HUES48 (cell line): ENCODE data around the gene NASP.
"Not testable (repeated sequence)": the region's sequence is repeated elsewhere in the genome, so short reads cannot be mapped to it uniquely, and the experiment has no call there.

ENCODE experiments used
- H3K27ac ChIP-seq: one replicate; pipeline ENCODE4 v1.7.0; 2013; ENCODE audit warnings: low read depth, low read length, inconsistent platforms
- H3K27me3 ChIP-seq: 2 replicates; pipeline ENCODE4 v1.6.1; 2013; ENCODE audit warnings: mild to moderate bottlenecking, low read length; ENCODE audit not compliant: control insufficient read depth, insufficient read depth
- H3K36me3 ChIP-seq: 2 replicates; pipeline ENCODE4 v1.6.1; 2013; ENCODE audit warnings: low read length; ENCODE audit not compliant: control insufficient read depth, insufficient read depth
- H3K4me1 ChIP-seq: 2 replicates; pipeline ENCODE4 v1.6.1; 2013; ENCODE audit warnings: mild to moderate bottlenecking, low read length; ENCODE audit not compliant: control insufficient read depth, insufficient read depth
- H3K4me3 ChIP-seq: 2 replicates; pipeline ENCODE4 v1.5.1; 2013; ENCODE audit warnings: mild to moderate bottlenecking, low read depth, low read length
- H3K9ac ChIP-seq: 2 replicates; pipeline ENCODE4 v1.6.1; 2013; ENCODE audit warnings: mild to moderate bottlenecking, low read depth, low read length, moderate library complexity
- H3K9me3 ChIP-seq: 2 replicates; pipeline ENCODE4 v1.6.1; 2013; ENCODE audit warnings: low read length; ENCODE audit not compliant: control insufficient read depth, insufficient read depth

The NASP gene

GRCh38 chr1:45570631-45571030, 13.2 kb upstream of the NASP start:
- no peaks in the 10 kb centered on the region for H3K27me3 ChIP-seq
- H3K9ac ChIP-seq: no peak overlapping the region
- no peak overlapping the region for H3K4me3 ChIP-seq
- H3K27ac ChIP-seq: no peak overlapping the region
- peaks cover 13% of the 10 kb centered on the region for H3K4me1 ChIP-seq
- H3K36me3 ChIP-seq: peaks cover 51% of the 10 kb centered on the region
- H3K9me3 ChIP-seq: no peaks in the 10 kb centered on the region

GRCh38 chr1:45573231-45573804, 10.5 kb upstream of the NASP start:
- Histone ChIP-seq H3K27ac (peak overlapping the region; percentile 64), H3K9ac (no peak overlapping the region), H3K4me1 (peaks cover 13% of the 10 kb centered on the region), H3K36me3 (peaks cover 27% of the 10 kb centered on the region), H3K4me3 (no peak overlapping the region), H3K27me3 (no peaks in the 10 kb centered on the region), H3K9me3 (no peaks in the 10 kb centered on the region)

GRCh38 chr1:45574105-45574626, 9.7 kb upstream of the NASP start:
- Histone ChIP-seq H3K4me1 (peaks cover 13% of the 10 kb centered on the region), H3K36me3 (peaks cover 19% of the 10 kb centered on the region), H3K27ac (peak overlapping the region; percentile 64), H3K9ac (no peak overlapping the region), H3K4me3 (no peak overlapping the region), H3K9me3 (no peaks in the 10 kb centered on the region), H3K27me3 (no peaks in the 10 kb centered on the region)

GRCh38 chr1:45583264-45583665, 576 bp upstream of the NASP start:
- Histone ChIP-seq H3K9ac (peak overlapping the region; percentile 76), H3K9me3 (no peaks in the 10 kb centered on the region), H3K27me3 (no peaks in the 10 kb centered on the region), H3K27ac (peak overlapping the region; percentile 99), H3K4me3 (peak overlapping the region; percentile 91), H3K36me3 (peaks cover 12% of the 10 kb centered on the region; the same call in 1 of the 2 replicates), H3K4me1 (no peaks in the 10 kb centered on the region)

GRCh38 chr1:45584351-45585109, 689 bp downstream of the NASP start:
- H3K9me3 ChIP-seq: no peaks in the 10 kb centered on the region
- H3K36me3 ChIP-seq: peaks cover 20% of the 10 kb centered on the region
- no peaks in the 10 kb centered on the region for H3K4me1 ChIP-seq
- H3K27ac ChIP-seq: peak overlapping the region; percentile 99
- H3K4me3 ChIP-seq: peak overlapping the region; percentile 91
- peak overlapping the region; percentile 99 for H3K9ac ChIP-seq
- H3K27me3 ChIP-seq: no peaks in the 10 kb centered on the region

- H3K4me3 ChIP-seq: peak overlapping the region; percentile 91
- 0 out of 2 replicates have a peak, but pooled peaks cover 3% of the 10 kb centered on the region for H3K4me1 ChIP-seq
- peak overlapping the region; percentile 99 for H3K27ac ChIP-seq
- no peaks in the 10 kb centered on the region for H3K27me3 ChIP-seq
- H3K9me3 ChIP-seq: no peaks in the 10 kb centered on the region
- peaks cover 25% of the 10 kb centered on the region for H3K36me3 ChIP-seq
- H3K9ac ChIP-seq: peak overlapping the region; percentile 99
Observed at GRCh38 chr1:45585110-45585426, 1.2 kb downstream of the NASP start.

- no peak overlapping the region for H3K27ac ChIP-seq
- H3K4me3 ChIP-seq: peak overlapping the region; percentile 91
- H3K9ac ChIP-seq: peak overlapping the region; percentile 99
- H3K9me3 ChIP-seq: no peaks in the 10 kb centered on the region
- H3K36me3 ChIP-seq: peaks cover 29% of the 10 kb centered on the region
- 0 out of 2 replicates have a peak, but pooled peaks cover 3% of the 10 kb centered on the region for H3K4me1 ChIP-seq
- H3K27me3 ChIP-seq: no peaks in the 10 kb centered on the region
Observed at GRCh38 chr1:45585496-45586075, 1.7 kb downstream of the NASP start.

GRCh38 chr1:45586769-45587168, 2.9 kb downstream of the NASP start:
- no peak overlapping the region for H3K27ac ChIP-seq
- H3K27me3 ChIP-seq: no peaks in the 10 kb centered on the region
- H3K4me1 ChIP-seq: 0 out of 2 replicates have a peak, but pooled peaks cover 3% of the 10 kb centered on the region
- peak overlapping the region; percentile 13; the same call in 1 of the 2 replicates for H3K4me3 ChIP-seq
- H3K36me3 ChIP-seq: peaks cover 41% of the 10 kb centered on the region
- H3K9me3 ChIP-seq: no peaks in the 10 kb centered on the region
- no peak overlapping the region for H3K9ac ChIP-seq

- H3K9ac ChIP-seq: no peak overlapping the region
- H3K27me3 ChIP-seq: no peaks in the 10 kb centered on the region
- 0 out of 2 replicates have a peak, but pooled peaks cover 3% of the 10 kb centered on the region for H3K4me1 ChIP-seq
- H3K4me3 ChIP-seq: no peak overlapping the region
- H3K36me3 ChIP-seq: peaks cover 71% of the 10 kb centered on the region
- H3K27ac ChIP-seq: no peak overlapping the region
- no peaks in the 10 kb centered on the region for H3K9me3 ChIP-seq
Observed at GRCh38 chr1:45589861-45590260, 6.0 kb downstream of the NASP start.

- 0 out of 2 replicates have a peak, but pooled peaks cover 3% of the 10 kb centered on the region for H3K4me1 ChIP-seq
- no peaks in the 10 kb centered on the region for H3K9me3 ChIP-seq
- H3K36me3 ChIP-seq: peaks cover 92% of the 10 kb centered on the region
- no peaks in the 10 kb centered on the region for H3K27me3 ChIP-seq
- no peak overlapping the region for H3K27ac ChIP-seq
- no peak overlapping the region for H3K4me3 ChIP-seq
- no peak overlapping the region for H3K9ac ChIP-seq
Observed at GRCh38 chr1:45594412-45594811, 10.6 kb downstream of the NASP start.

GRCh38 chr1:45596765-45597164, 12.9 kb downstream of the NASP start:
- H3K36me3 ChIP-seq: peaks cover 93% of the 10 kb centered on the region
- H3K27me3 ChIP-seq, H3K4me3 ChIP-seq: not testable (repeated sequence)

More at GRCh38 chr1:45596765-45597164, 12.9 kb downstream of the NASP start:
- H3K9ac ChIP-seq, H3K4me1 ChIP-seq, H3K27ac ChIP-seq, H3K9me3 ChIP-seq: not testable (repeated sequence)
